ENCODE measurements around the gene BMF.

DNA sequence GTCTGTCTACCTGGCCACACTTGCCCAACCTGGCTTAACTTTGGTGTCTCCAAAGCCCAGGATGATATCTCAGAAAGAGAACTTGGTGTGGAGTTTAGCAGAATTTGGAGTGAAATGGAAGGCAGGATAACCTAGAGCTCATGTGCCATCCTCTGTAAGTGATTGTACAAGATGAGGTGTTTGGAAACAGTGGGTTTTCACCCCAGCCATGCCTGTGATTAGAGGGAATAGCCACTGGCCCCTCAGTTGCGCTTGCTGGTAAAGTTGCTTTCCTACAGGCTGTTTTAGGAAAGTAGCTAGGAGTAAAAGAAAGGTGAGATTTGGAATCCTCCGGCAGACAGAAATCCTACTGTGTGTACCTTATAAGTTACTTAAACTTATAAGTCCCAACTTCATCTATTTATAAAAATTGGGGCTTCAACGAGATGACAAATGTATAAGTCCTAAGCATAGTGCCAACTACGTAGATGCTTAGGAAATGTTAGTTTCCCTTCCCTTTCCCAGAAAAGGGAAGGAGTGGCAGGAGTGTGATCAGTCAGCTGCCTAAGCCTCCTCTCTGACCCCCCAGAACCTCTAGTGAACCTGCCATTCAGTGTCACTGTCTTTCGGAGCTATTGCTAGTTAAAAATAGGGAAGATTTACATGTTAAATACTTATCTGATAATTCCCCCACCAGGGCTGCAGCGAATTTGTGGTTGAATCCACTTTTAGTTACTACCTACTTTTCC is 13.4 kb upstream of the BMF start:
- TF ChIP-seq TAF1 (IDR thresholded peaks at IDR 0.05; ENCODE audit: borderline replicate concordance, low read depth, low read length) (no peak), POLR2AphosphoS5 (IDR thresholded peaks at IDR 0.05; ENCODE audit: low read depth, low read length) (no peak), POLR2A (IDR thresholded peaks at IDR 0.05; ENCODE audit: low read depth, low read length) (no peak)

All from GM12892 (cell line).